Panc1 (cell line): ENCODE results near the gene B9D2.

Experiments used
- CTCF ChIP-seq: fragments of 450-650 bp; IDR thresholded peaks from 2 replicates; pipeline ENCODE4 v1.5.1; 2017; ENCODE audit warnings: mild to moderate bottlenecking
- SIN3A ChIP-seq: IDR thresholded peaks from 2 replicates; pipeline ENCODE4 v1.6.1; 2012; ENCODE audit warnings: low read depth, mild to moderate bottlenecking, low read length, moderate library complexity, borderline replicate concordance; ENCODE audit not compliant: insufficient read depth
- TCF7L2 ChIP-seq: IDR thresholded peaks from 2 replicates; pipeline ENCODE4 v1.6.1; 2011; ENCODE audit warnings: mild to moderate bottlenecking, low read depth, low read length, inconsistent platforms

GRCh38 chr19:41335467-41335866 is 28.5 kb downstream of the B9D2 start:
- TF ChIP-seq CTCF: no peak
- TF ChIP-seq TCF7L2: no peak
- no peak for TF ChIP-seq SIN3A
